Effector CD8-positive, alpha-beta T cell (primary cell): ENCODE measurements around the gene PIM2.
"Not testable (repeated sequence)": the region's sequence is repeated elsewhere in the genome, so short reads cannot be mapped to it uniquely, and the experiment has no call there.

Experiments used
- DNase-seq: peaks from one replicate; lab custom pipeline; 2025; lab: John Stamatoyannopoulos, UW

The PIM2 gene

GRCh38 chrX:48872017-48872416, 46.8 kb downstream of the PIM2 start:
- not testable (repeated sequence) for DNase-seq

GRCh38 chrX:48864210-48864609, 54.6 kb downstream of the PIM2 start:
- no peak for DNase-seq
